Measurements from ENCODE around the gene DCP1B.

DNA sequence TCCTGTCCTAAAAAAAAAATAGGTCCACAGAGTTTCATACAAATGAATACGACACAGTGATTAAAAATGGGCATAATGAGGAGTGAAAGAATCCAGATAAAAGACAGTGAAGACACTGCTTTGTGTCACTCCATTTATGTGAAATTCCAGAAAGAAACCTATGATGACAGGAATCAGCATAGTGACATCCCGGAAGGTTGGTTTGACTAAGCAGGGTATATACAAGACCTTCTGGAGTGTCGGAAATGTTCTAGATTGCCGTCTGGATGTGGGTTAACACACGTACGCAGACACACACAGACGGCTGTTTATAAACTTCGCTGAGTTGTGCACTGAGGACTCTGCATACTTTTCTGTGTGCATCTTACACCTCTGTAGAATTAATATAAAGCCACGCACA, 72.6 kb downstream of the DCP1B start:
- TF ChIP-seq CTCF (IDR thresholded peaks at IDR 0.05) (no peak), POLR2A (IDR thresholded peaks at IDR 0.05) (no peak)

Measured in right lobe of liver (tissue), 4 donors.